Ascending aorta (tissue), 2 donors: Measurements from ENCODE around the gene KEAP1. TPM values are rescaled to one million over a fixed set of nuclear protein-coding genes. Genes with fewer than 3 reads are reported as not detected.

Source experiments
- DNase-seq, 2 donors: peaks; one replicate each; pipeline ENCODE4 v3.0.0-alpha.2; 2019; ENCODE audit warnings: low spot score in 2 of 2
- H3K27ac ChIP-seq, 2 donors: fragments of 200-600 bp; sonication (generic); one replicate each; pipeline ENCODE4 v1.5.1; 2016 to 2017; ENCODE audit warnings: mild to moderate bottlenecking in 1 of 2
- H3K27me3 ChIP-seq: fragments of 200-600 bp; sonication (generic); one replicate; pipeline ENCODE4 v1.5.1; 2017
- H3K36me3 ChIP-seq, 2 donors: fragments of 200-600 bp; sonication (generic); one replicate each; pipeline ENCODE4 v1.5.1; 2016
- H3K4me1 ChIP-seq, 2 donors: fragments of 200-600 bp; sonication (generic); one replicate each; pipeline ENCODE4 v1.5.1; 2016 to 2017; ENCODE audit warnings: mild to moderate bottlenecking in 1 of 2
- H3K4me3 ChIP-seq, 2 donors: fragments of 200-600 bp; sonication (generic); one replicate each; pipeline ENCODE4 v1.5.1; 2016 to 2017; ENCODE audit warnings: mild to moderate bottlenecking in 1 of 2
- H3K9me3 ChIP-seq, 2 donors: fragments of 200-600 bp; sonication (generic); one replicate each; pipeline ENCODE4 v1.5.1; 2016
- CTCF ChIP-seq, 3 experiments: fragments of 200-600 bp in 2 of 3; fragments of 450-650 bp in 1 of 3; sonication (generic) in 2 of 3; IDR thresholded peaks; one replicate each; pipeline ENCODE4 v1.5.1; 2016 to 2019; ENCODE audit warnings: antibody characterized with exemption in 3 of 3, mild to moderate bottlenecking in 1 of 3, moderate library complexity in 1 of 3
- intact Hi-C: fragments of 100-400 bp; cut with DNase I; formaldehyde crosslinking; loops from one replicate; pipeline ENCODE4 v1.15.1; 2023
- total RNA-seq: library from RNA; depleted of rRNA; stranded (reverse); fragments of >200 nt; gene quantifications from one replicate; pipeline ENCODE4 v1.1.0, GENCODE V29; 2016

KEAP1 gene
- total RNA-seq, 1 donor from 2014 or later: 57.8 TPM

GRCh38 chr19:10519421-10519820 is 16.3 kb upstream of the KEAP1 start:
- H3K27ac ChIP-seq: no peak overlapping the region
- intact Hi-C loops: no loop called here
- peaks cover 4% of the 10 kb centered on the region for H3K27me3 ChIP-seq
- no peaks in the 10 kb centered on the region for H3K36me3 ChIP-seq
- DNase-seq: no peak
- H3K9me3 ChIP-seq: no peaks in the 10 kb centered on the region
- H3K4me3 ChIP-seq: no peak overlapping the region
- TF ChIP-seq CTCF (IDR thresholded peaks at IDR 0.05): no peak
- peaks cover 4 to 9% of the 10 kb centered on the region in 2 donors for H3K4me1 ChIP-seq

DNA sequence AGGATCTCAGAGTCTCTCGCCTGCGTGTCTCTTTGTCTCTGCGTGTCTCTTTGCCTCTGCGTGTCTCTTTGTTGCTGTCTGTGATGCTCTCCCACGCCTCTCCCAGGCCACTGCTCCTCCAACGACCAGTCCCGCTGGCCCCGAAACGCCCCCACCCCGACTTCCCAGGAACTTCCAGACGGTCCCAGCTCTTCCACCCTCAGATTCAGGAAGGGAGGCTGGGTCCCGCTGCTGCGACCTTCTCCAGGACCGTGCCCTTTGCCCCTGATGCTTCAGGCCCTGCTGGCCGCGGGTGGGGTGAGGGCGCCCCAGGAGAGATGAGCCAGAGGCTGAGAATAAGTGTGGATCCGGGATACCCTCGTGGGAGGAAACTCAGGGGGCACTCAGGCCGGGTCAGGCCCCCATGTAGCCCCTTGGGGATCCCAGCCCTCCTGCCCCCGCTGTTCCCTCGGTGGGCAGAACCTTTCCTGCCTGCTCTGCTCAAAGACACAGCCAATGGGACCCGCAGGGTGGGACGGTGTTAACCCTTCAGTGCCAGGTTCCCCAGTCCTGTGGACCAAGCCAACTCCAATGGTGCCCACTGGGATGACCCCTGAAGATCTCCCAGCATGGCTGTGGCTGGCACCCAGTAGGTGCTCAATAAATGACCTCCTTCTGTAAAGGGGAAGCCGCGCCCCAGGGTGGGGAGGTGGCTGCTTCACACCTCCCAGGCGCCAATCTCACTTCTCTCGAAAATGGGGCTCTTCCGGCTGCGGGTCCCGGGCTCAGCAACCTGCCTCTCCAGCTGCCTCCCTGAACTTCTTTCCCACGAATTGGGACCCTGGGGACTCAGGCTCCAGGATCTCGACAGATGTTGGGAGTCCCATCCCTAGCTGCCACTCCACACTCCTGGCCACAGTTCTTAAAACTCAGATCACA is 15.5 kb upstream of the KEAP1 start:
- DNase-seq: no peak
- Histone ChIP-seq H3K4me3 (peak overlapping the region; percentile 21 to 53), H3K27me3 (peaks cover 4% of the 10 kb centered on the region), H3K27ac (no peak overlapping the region), H3K9me3 (no peaks in the 10 kb centered on the region), H3K4me1 (peaks cover 4 to 9% of the 10 kb centered on the region in 2 donors), H3K36me3 (no peaks in the 10 kb centered on the region)
- no peak for TF ChIP-seq CTCF (IDR thresholded peaks at IDR 0.05)
- intact Hi-C loops: no loop called here

DNA sequence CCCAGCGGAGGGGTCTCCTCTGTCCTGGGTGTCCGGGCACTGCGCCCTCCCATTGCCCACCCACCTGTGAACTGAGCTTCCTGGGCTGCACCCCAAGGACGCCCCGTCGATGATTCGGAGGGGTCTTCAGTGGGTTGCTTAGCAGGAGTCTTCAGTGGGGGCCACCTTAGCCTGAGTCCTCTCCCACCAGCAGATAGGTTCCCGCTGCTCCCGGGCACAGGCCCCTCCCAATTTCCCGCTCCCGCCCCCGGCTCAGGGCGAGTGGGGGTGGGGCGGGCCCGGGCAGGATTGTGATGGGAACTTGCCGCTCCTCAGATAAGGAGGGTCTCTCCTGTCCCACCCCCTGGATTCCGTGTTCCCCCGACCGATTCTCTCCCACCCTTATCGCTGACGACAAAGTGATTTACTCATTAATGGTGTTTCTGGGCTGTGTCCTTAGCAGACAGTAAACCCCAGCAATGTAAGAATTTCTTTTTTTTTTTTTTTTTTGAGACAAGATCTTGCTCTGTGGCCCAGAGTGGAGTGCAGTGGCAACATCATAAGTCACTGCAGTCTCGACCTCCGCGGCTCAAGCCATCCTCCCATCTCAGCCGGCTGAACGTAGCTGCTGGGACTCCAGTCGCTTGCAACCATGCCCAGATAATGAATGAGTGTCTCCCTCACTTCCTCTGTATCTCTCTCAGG is 14.7 kb upstream of the KEAP1 start:
- intact Hi-C loops: no loop called here

GRCh38 chr19:10517361-10517759 is 14.2 kb upstream of the KEAP1 start, which contains the start of gene S1PR5:
Gene S1PR5 (minus strand): TSS chr19:10517447. CDS start chr19:10515011, 2,436 bp downstream.
- TF ChIP-seq CTCF (IDR thresholded peaks at IDR 0.05): no peak
- no peak within 1 kb of the TSS for H3K27ac ChIP-seq
- peak within 1 kb of the TSS; percentile 31 to 53 for H3K4me3 ChIP-seq
- no peaks in the 10 kb centered on the region for H3K36me3 ChIP-seq
- DNase-seq: no peak
- intact Hi-C loops: no loop called here
- no peaks in the 10 kb centered on the region for H3K9me3 ChIP-seq
- peaks cover 4% of the 10 kb centered on the region for H3K27me3 ChIP-seq
- H3K4me1 ChIP-seq: peaks cover 4 to 9% of the 10 kb centered on the region in 2 donors

More for the DNA sequence above, 14.7 kb upstream of the KEAP1 start:
- Histone ChIP-seq H3K4me3 (peak overlapping the region; percentile 31 to 53), H3K9me3 (no peaks in the 10 kb centered on the region), H3K27me3 (peaks cover 4% of the 10 kb centered on the region), H3K4me1 (peaks cover 4 to 9% of the 10 kb centered on the region in 2 donors), H3K36me3 (no peaks in the 10 kb centered on the region), H3K27ac (no peak overlapping the region)
- no peak for TF ChIP-seq CTCF (IDR thresholded peaks at IDR 0.05)
- DNase-seq: no peak

- Histone ChIP-seq H3K9me3 (no peaks in the 10 kb centered on the region), H3K36me3 (no peaks in the 10 kb centered on the region), H3K27me3 (peaks cover 4% of the 10 kb centered on the region), H3K27ac (no peak overlapping the region), H3K4me1 (peaks cover 4 to 9% of the 10 kb centered on the region in 2 donors), H3K4me3 (peak overlapping the region; percentile 31 to 53)
- intact Hi-C loops: no loop called here
- TF ChIP-seq CTCF (IDR thresholded peaks at IDR 0.05): no peak
- no peak for DNase-seq
Measured at GRCh38 chr19:10516671-10517286, 13.6 kb upstream of the KEAP1 start.
